Measurements from ENCODE around the gene C4B. TPM values are rescaled to one million over a fixed set of nuclear protein-coding genes. Genes with fewer than 3 reads are reported as not detected.
"Not testable (repeated sequence)": the region's sequence is repeated elsewhere in the genome, so short reads cannot be mapped to it uniquely, and the experiment has no call there.

The C4B gene
- total and polyA plus RNA-seq, 4 donors, result 58.2 to 296 (median 169) TPM

DNA sequence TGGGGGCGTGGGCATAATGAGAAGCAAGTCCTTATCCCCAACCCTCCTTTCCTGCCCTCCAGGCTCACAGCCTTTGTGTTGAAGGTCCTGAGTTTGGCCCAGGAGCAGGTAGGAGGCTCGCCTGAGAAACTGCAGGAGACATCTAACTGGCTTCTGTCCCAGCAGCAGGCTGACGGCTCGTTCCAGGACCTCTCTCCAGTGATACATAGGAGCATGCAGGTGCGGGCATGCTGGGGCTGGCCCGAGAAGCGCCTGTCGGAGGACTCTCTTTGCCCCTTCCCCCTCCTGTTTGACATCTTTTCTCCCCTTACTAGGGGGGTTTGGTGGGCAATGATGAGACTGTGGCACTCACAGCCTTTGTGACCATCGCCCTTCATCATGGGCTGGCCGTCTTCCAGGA lies 14.0 kb downstream of the C4B start:
- 87 to 89% methylated on average over 6 to 7 of the region's 10 CpGs for WGBS, 2 donors

DNA sequence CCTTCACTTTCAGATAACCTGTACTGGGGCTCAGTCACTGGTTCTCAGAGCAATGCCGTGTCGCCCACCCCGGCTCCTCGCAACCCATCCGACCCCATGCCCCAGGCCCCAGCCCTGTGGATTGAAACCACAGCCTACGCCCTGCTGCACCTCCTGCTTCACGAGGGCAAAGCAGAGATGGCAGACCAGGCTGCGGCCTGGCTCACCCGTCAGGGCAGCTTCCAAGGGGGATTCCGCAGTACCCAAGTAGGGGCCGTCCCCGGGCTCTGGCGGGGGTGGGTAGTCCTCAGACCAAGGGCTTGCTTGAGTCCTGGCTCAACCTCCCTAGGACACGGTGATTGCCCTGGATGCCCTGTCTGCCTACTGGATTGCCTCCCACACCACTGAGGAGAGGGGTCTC lies 15.0 kb downstream of the C4B start:
- H3K9ac ChIP-seq (ENCODE audit: insufficient read depth in 1 of 2, low read length in 2 of 2); H3K9me3 ChIP-seq (ENCODE audit: control insufficient read depth in 4 of 4, insufficient read depth in 3 of 4, low read length in 3 of 4); H3K4me3 ChIP-seq; H3K4me1 ChIP-seq (ENCODE audit: control insufficient read depth in 5 of 5, insufficient read depth in 5 of 5, low read length in 5 of 5); H3K27ac ChIP-seq (ENCODE audit: low read depth in 1 of 2, low read length in 1 of 2); H3K27me3 ChIP-seq (ENCODE audit: control insufficient read depth in 3 of 3, insufficient read depth in 3 of 3, low read length in 2 of 3); ATAC-seq (ENCODE audit: insufficient read depth, low FRiP score); H3K36me3 ChIP-seq (ENCODE audit: control insufficient read depth in 4 of 4, insufficient read depth in 4 of 4, low read length in 4 of 4); DNase-seq: not testable (repeated sequence)
- 90 to 92% methylated on average over 7 to 8 of the region's 14 CpGs for WGBS, 2 donors

More for the DNA sequence above, 14.0 kb downstream of the C4B start:
- ATAC-seq (ENCODE audit: insufficient read depth, low FRiP score); H3K9ac ChIP-seq (ENCODE audit: insufficient read depth in 1 of 2, low read length in 2 of 2); H3K4me1 ChIP-seq (ENCODE audit: control insufficient read depth in 5 of 5, insufficient read depth in 5 of 5, low read length in 5 of 5); H3K36me3 ChIP-seq (ENCODE audit: control insufficient read depth in 4 of 4, insufficient read depth in 4 of 4, low read length in 4 of 4); H3K4me3 ChIP-seq; H3K27ac ChIP-seq (ENCODE audit: low read depth in 1 of 2, low read length in 1 of 2); DNase-seq; H3K9me3 ChIP-seq (ENCODE audit: control insufficient read depth in 4 of 4, insufficient read depth in 3 of 4, low read length in 3 of 4); H3K27me3 ChIP-seq (ENCODE audit: control insufficient read depth in 3 of 3, insufficient read depth in 3 of 3, low read length in 2 of 3): not testable (repeated sequence)

GRCh38 chr6:32035283-32036013 lies 20.9 kb downstream of the C4B start:
- not testable (repeated sequence) for H3K4me3 ChIP-seq; H3K9ac ChIP-seq (ENCODE audit: insufficient read depth in 1 of 2, low read length in 2 of 2); H3K27me3 ChIP-seq (ENCODE audit: control insufficient read depth in 3 of 3, insufficient read depth in 3 of 3, low read length in 2 of 3); ATAC-seq (ENCODE audit: insufficient read depth, low FRiP score); DNase-seq; H3K4me1 ChIP-seq (ENCODE audit: control insufficient read depth in 5 of 5, insufficient read depth in 5 of 5, low read length in 5 of 5); H3K36me3 ChIP-seq (ENCODE audit: control insufficient read depth in 4 of 4, insufficient read depth in 4 of 4, low read length in 4 of 4); H3K9me3 ChIP-seq (ENCODE audit: control insufficient read depth in 4 of 4, insufficient read depth in 3 of 4, low read length in 3 of 4); H3K27ac ChIP-seq (ENCODE audit: low read depth in 1 of 2, low read length in 1 of 2)
- no CpG with 5 or more reads among the region's 16 CpGs for WGBS, 2 donors

- not testable (repeated sequence) for H3K27me3 ChIP-seq (ENCODE audit: control insufficient read depth in 3 of 3, insufficient read depth in 3 of 3, low read length in 2 of 3); H3K36me3 ChIP-seq (ENCODE audit: control insufficient read depth in 4 of 4, insufficient read depth in 4 of 4, low read length in 4 of 4); H3K9ac ChIP-seq (ENCODE audit: insufficient read depth in 1 of 2, low read length in 2 of 2); ATAC-seq (ENCODE audit: insufficient read depth, low FRiP score); H3K27ac ChIP-seq (ENCODE audit: low read depth in 1 of 2, low read length in 1 of 2); H3K4me1 ChIP-seq (ENCODE audit: control insufficient read depth in 5 of 5, insufficient read depth in 5 of 5, low read length in 5 of 5); H3K9me3 ChIP-seq (ENCODE audit: control insufficient read depth in 4 of 4, insufficient read depth in 3 of 4, low read length in 3 of 4); H3K4me3 ChIP-seq; DNase-seq
- WGBS, 2 donors, result 71 to 75% methylated on average over 3 to 4 of the region's 5 CpGs
Observed at GRCh38 chr6:32037136-32037535, 22.5 kb downstream of the C4B start.

- H3K36me3 ChIP-seq (ENCODE audit: control insufficient read depth in 4 of 4, insufficient read depth in 4 of 4, low read length in 4 of 4); H3K4me1 ChIP-seq (ENCODE audit: control insufficient read depth in 5 of 5, insufficient read depth in 5 of 5, low read length in 5 of 5); H3K27me3 ChIP-seq (ENCODE audit: control insufficient read depth in 3 of 3, insufficient read depth in 3 of 3, low read length in 2 of 3); ATAC-seq (ENCODE audit: insufficient read depth, low FRiP score); H3K27ac ChIP-seq (ENCODE audit: low read depth in 1 of 2, low read length in 1 of 2); H3K4me3 ChIP-seq; DNase-seq; H3K9ac ChIP-seq (ENCODE audit: insufficient read depth in 1 of 2, low read length in 2 of 2); H3K9me3 ChIP-seq (ENCODE audit: control insufficient read depth in 4 of 4, insufficient read depth in 3 of 4, low read length in 3 of 4): not testable (repeated sequence)
- 77% methylated on average over 12 to 15 of the region's 19 CpGs for WGBS, 2 donors
Observed at GRCh38 chr6:32037598-32038524, 23.3 kb downstream of the C4B start, which contains the start of gene CYP21A2. Gene CYP21A2 (plus strand): TSS chr6:32038415. CDS start chr6:32038423, 8 bp downstream.

DNA sequence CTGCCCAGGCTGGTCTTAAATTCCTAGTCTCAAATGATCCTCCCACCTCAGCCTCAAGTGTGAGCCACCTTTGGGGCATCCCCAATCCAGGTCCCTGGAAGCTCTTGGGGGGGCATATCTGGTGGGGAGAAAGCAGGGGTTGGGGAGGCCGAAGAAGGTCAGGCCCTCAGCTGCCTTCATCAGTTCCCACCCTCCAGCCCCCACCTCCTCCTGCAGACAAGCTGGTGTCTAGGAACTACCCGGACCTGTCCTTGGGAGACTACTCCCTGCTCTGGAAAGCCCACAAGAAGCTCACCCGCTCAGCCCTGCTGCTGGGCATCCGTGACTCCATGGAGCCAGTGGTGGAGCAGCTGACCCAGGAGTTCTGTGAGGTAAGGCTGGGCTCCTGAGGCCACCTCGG lies 24.3 kb downstream of the C4B start:
- not testable (repeated sequence) for H3K4me1 ChIP-seq (ENCODE audit: control insufficient read depth in 5 of 5, insufficient read depth in 5 of 5, low read length in 5 of 5); H3K4me3 ChIP-seq; ATAC-seq (ENCODE audit: insufficient read depth, low FRiP score); H3K9ac ChIP-seq (ENCODE audit: insufficient read depth in 1 of 2, low read length in 2 of 2); H3K27ac ChIP-seq (ENCODE audit: low read depth in 1 of 2, low read length in 1 of 2); H3K9me3 ChIP-seq (ENCODE audit: control insufficient read depth in 4 of 4, insufficient read depth in 3 of 4, low read length in 3 of 4); DNase-seq; H3K36me3 ChIP-seq (ENCODE audit: control insufficient read depth in 4 of 4, insufficient read depth in 4 of 4, low read length in 4 of 4); H3K27me3 ChIP-seq (ENCODE audit: control insufficient read depth in 3 of 3, insufficient read depth in 3 of 3, low read length in 2 of 3)
- WGBS, 2 donors, result 77 to 95% methylated on average over 3 to 4 of the region's 5 CpGs

- H3K9ac ChIP-seq (ENCODE audit: insufficient read depth in 1 of 2, low read length in 2 of 2); H3K4me1 ChIP-seq (ENCODE audit: control insufficient read depth in 5 of 5, insufficient read depth in 5 of 5, low read length in 5 of 5); H3K4me3 ChIP-seq; H3K27ac ChIP-seq (ENCODE audit: low read depth in 1 of 2, low read length in 1 of 2); H3K36me3 ChIP-seq (ENCODE audit: control insufficient read depth in 4 of 4, insufficient read depth in 4 of 4, low read length in 4 of 4); H3K27me3 ChIP-seq (ENCODE audit: control insufficient read depth in 3 of 3, insufficient read depth in 3 of 3, low read length in 2 of 3); DNase-seq; ATAC-seq (ENCODE audit: insufficient read depth, low FRiP score); H3K9me3 ChIP-seq (ENCODE audit: control insufficient read depth in 4 of 4, insufficient read depth in 3 of 4, low read length in 3 of 4): not testable (repeated sequence)
- WGBS, 2 donors, result 75 to 78% methylated on average over 20 to 22 of the region's 24 CpGs
Observed at GRCh38 chr6:32039321-32040274, 25.0 kb downstream of the C4B start.

Data from lung (tissue), 10 donors.